Brain microvascular endothelial cell (primary cell): ENCODE measurements around the gene HERPUD1.

Experiments used
- DNase-seq: peaks from one replicate; pipeline ENCODE4 v3.0.0-alpha.2; 2020
- H3K27ac ChIP-seq: fragments of 250-450 bp; sonication (Bioruptor Pico); 2 replicates; pipeline ENCODE4 v1.5.1; 2020; ENCODE audit warnings: mild to moderate bottlenecking, moderate library complexity
- H3K27me3 ChIP-seq: fragments of 250-450 bp; sonication (Bioruptor Pico); replicated peaks from 2 replicates; pipeline ENCODE4 v1.5.1; 2020; ENCODE audit warnings: mild to moderate bottlenecking
- H3K36me3 ChIP-seq: fragments of 250-450 bp; sonication (Bioruptor Pico); replicated peaks from 2 replicates; pipeline ENCODE4 v1.5.1; 2020; ENCODE audit warnings: mild to moderate bottlenecking
- H3K4me3 ChIP-seq: 2 replicates; pipeline ENCODE4 v1.5.1; 2011; ENCODE audit warnings: low read depth, mild to moderate bottlenecking, control low read depth, low read length, moderate library complexity
- CTCF ChIP-seq: IDR thresholded peaks from 2 replicates; pipeline ENCODE4 v1.5.1; 2011; ENCODE audit warnings: low read depth, mild to moderate bottlenecking, moderate library complexity, low read length, control low read depth, inconsistent platforms; ENCODE audit errors: missing control alignments
- in situ Hi-C: cut with HindIII; loops from 2 replicates; pipeline ENCODE4 v1.10.0; 2017; ENCODE audit warnings: low sequenced_read_pairs, low pct_ligation_motif_present

HERPUD1 gene

GRCh38 chr16:56961851-56962281, 29.9 kb downstream of the HERPUD1 start, which contains the start of gene CETP:
Gene CETP, plus strand, starts transcription at chr16:56961950. Its CDS starts 30 bp downstream, at chr16:56961980.
- in situ Hi-C loops = no loop called here
- Histone ChIP-seq H3K27me3 (no peaks in the 10 kb centered on the region), H3K36me3 (no peaks in the 10 kb centered on the region), H3K4me3 (no peak within 1 kb of the TSS), H3K27ac (peak within 1 kb of the TSS; percentile 30)
- TF ChIP-seq CTCF = no peak
- DNase-seq = no peak

DNA sequence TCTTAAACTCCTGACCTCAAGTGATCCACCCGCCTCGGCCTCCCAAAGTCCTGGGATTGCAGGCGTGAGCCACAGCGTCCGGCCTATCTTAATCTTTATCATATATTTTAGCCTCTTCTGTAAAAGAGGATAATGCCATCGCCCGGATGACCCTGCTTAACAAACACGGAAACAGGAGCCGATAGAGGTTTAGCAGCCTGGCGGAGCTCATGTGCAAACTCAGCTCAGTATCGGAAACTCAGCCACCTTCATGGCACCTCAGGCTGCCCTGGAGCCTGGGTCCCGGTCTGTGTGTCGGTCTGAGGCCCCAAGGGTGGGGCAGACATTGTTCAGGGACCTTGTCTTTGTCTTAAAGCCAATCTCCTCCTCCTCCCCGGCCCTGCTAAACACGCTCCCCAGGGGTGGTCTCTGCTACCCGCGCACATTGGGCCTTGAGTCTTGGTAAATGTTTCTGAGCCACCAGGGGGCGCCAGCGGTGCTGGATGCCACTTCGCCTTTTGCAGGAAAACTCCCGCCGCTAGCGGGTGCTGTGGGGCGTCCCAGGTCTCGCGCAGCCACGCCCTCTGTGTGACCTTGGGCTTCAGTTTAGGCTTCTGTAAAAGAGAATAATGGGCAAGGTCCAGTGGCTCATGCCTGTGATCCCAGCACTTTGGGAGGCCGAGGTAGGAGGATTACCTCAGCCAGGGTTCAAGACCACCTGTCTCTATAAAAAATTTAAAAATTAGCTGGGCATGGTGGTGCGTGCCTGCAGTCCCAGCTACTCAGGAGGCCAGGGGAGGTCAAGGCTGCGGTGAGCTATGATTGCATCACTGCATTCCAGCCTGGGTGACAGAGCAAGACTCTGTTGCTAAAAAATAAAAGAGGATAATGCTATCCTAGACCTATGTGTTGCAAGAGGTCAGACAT, 32.6 kb downstream of the HERPUD1 start:
- H3K27me3 ChIP-seq = no peaks in the 10 kb centered on the region
- peak overlapping the region; percentile 83 for H3K27ac ChIP-seq
- DNase-seq = peak; percentile 95
- peak; percentile 87 for TF ChIP-seq CTCF
- no peak overlapping the region for H3K4me3 ChIP-seq
- H3K36me3 ChIP-seq = no peaks in the 10 kb centered on the region
- in situ Hi-C loops = no loop called here

- Histone ChIP-seq H3K4me3 (no peak overlapping the region), H3K27ac (peak overlapping the region; percentile 83), H3K27me3 (no peaks in the 10 kb centered on the region), H3K36me3 (no peaks in the 10 kb centered on the region)
- in situ Hi-C loops = no loop called here
- DNase-seq = no peak
- TF ChIP-seq CTCF = no peak
These were observed 33.5 kb downstream of the HERPUD1 start for GRCh38 chr16:56965149-56966092.

GRCh38 chr16:56966093-56966475, 34.1 kb downstream of the HERPUD1 start:
- H3K27me3 ChIP-seq = no peaks in the 10 kb centered on the region
- TF ChIP-seq CTCF = no peak
- in situ Hi-C loops = no loop called here

DNA sequence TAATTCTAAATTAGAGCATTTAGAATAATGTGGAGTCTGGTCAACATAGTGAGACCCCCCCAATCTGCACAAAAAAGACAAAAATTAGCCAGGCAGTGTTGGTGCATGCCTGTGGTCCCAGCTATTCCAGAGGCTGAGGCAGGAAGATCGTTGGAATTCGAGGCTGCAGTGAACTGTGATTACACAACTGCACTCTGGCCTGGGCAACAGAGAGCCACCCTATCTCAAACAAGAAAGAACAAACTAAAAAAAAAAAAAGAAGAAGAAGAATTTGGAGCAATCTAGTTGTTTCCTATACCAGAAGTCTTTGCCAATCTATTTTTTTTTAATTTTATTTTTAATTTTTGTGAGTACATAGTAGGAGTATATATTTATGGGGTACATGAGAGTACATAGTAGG, 35.8 kb downstream of the HERPUD1 start:
- no peaks in the 10 kb centered on the region for H3K36me3 ChIP-seq
- no peak overlapping the region for H3K4me3 ChIP-seq
- H3K27ac ChIP-seq = no peak overlapping the region
- H3K27me3 ChIP-seq = no peaks in the 10 kb centered on the region
- DNase-seq = no peak
- no peak for TF ChIP-seq CTCF
- in situ Hi-C loops = no loop called here

More at GRCh38 chr16:56966093-56966475, 34.1 kb downstream of the HERPUD1 start:
- no peak for DNase-seq
- Histone ChIP-seq H3K4me3 (no peak overlapping the region), H3K27ac (peak overlapping the region; percentile 83), H3K36me3 (no peaks in the 10 kb centered on the region)
